HepG2 (cell line): ENCODE data around the gene FAT1. TPM values are rescaled to one million over a fixed set of nuclear protein-coding genes. Genes with fewer than 3 reads are reported as not detected.

Source experiments
- ATF3 ChIP-seq: sonication (generic); formaldehyde crosslinking; IDR thresholded peaks from 2 replicates; pipeline ENCODE4 v1.4.0; 2020; ENCODE audit warnings: missing genetic modification reagents
- BCL6 ChIP-seq: IDR thresholded peaks from 2 replicates; pipeline ENCODE4 v1.6.1; 2016; ENCODE audit warnings: missing genetic modification reagents, missing compliant biosample characterization
- DZIP1 ChIP-seq: sonication (generic); formaldehyde crosslinking; IDR thresholded peaks from 2 replicates; pipeline ENCODE4 v1.5.0; 2020; ENCODE audit warnings: mild to moderate bottlenecking, missing genetic modification reagents
- ETV6 ChIP-seq: sonication (generic); formaldehyde crosslinking; conservative IDR thresholded peaks from 2 replicates; pipeline ENCODE4 v1.4.0; 2020; ENCODE audit warnings: missing genetic modification reagents
- GATA4 ChIP-seq: sonication (generic); IDR thresholded peaks from 2 replicates; pipeline ENCODE4 v1.6.1; 2016; ENCODE audit warnings: antibody characterized with exemption, low read depth, borderline replicate concordance
- HIC2 ChIP-seq: sonication (generic); formaldehyde crosslinking; IDR thresholded peaks from 2 replicates; pipeline ENCODE4 v1.9.0; 2022; ENCODE audit warnings: low read depth, missing genetic modification reagents
- IKZF5 ChIP-seq: IDR thresholded peaks from 2 replicates; pipeline ENCODE4 v1.6.1; 2018; ENCODE audit warnings: missing genetic modification reagents, mild to moderate bottlenecking, missing compliant biosample characterization
- MED1 ChIP-seq: sonication (generic); formaldehyde crosslinking; IDR thresholded peaks from 2 replicates; pipeline ENCODE4 v1.4.0; 2020; ENCODE audit warnings: missing genetic modification reagents
- NBN ChIP-seq: fragments of 450-650 bp; conservative IDR thresholded peaks from 2 replicates; pipeline ENCODE4 v1.6.1; 2017
- PRDM15 ChIP-seq: sonication (generic); formaldehyde crosslinking; IDR thresholded peaks from 2 replicates; pipeline ENCODE4 v1.4.0; 2020; ENCODE audit warnings: missing genetic modification reagents
- RFX5 ChIP-seq: IDR thresholded peaks from 2 replicates; pipeline ENCODE4 v1.6.1; 2011; ENCODE audit warnings: low read depth, low read length, improper control_type of control experiment
- SAP130 ChIP-seq: IDR thresholded peaks from 2 replicates; pipeline ENCODE4 v1.6.1; 2016; ENCODE audit warnings: low read depth
- SCMH1 ChIP-seq: sonication (generic); formaldehyde crosslinking; IDR thresholded peaks from 2 replicates; pipeline ENCODE4 v1.9.0; 2021; ENCODE audit warnings: missing genetic modification reagents, mild to moderate bottlenecking, borderline replicate concordance
- SMYD3 ChIP-seq: sonication (generic); formaldehyde crosslinking; IDR thresholded peaks from 2 replicates; pipeline ENCODE4 v1.8.1; 2023; ENCODE audit warnings: mild to moderate bottlenecking, missing genetic modification reagents
- SOX13 ChIP-seq, 3 experiments: fragments of 450-650 bp in 1 of 3; sonication (generic) in 1 of 3; formaldehyde crosslinking in 1 of 3; IDR thresholded peaks in 2 of 3; conservative IDR thresholded peaks in 1 of 3; 2 replicates each; pipeline versions ENCODE4 v1.5.0 to v1.6.1; 2016 to 2020; ENCODE audit warnings: antibody characterized with exemption in 1 of 3, mild to moderate bottlenecking in 1 of 3, missing compliant biosample characterization in 1 of 3, missing genetic modification reagents in 1 of 3, moderate library complexity in 1 of 3
- ZGPAT ChIP-seq: IDR thresholded peaks from 2 replicates; pipeline ENCODE4 v1.6.1; 2016; ENCODE audit warnings: mild to moderate bottlenecking
- ZNF441 ChIP-seq: sonication (generic); formaldehyde crosslinking; IDR thresholded peaks from 2 replicates; pipeline ENCODE4 v1.7.0; 2021; ENCODE audit warnings: missing genetic modification reagents, borderline replicate concordance
- ZSCAN22 ChIP-seq: sonication (generic); formaldehyde crosslinking; IDR thresholded peaks from 2 replicates; pipeline ENCODE4 v1.4.0; 2020; ENCODE audit warnings: mild to moderate bottlenecking, missing genetic modification reagents
- polyA plus RNA-seq, 8 experiments: library from polyadenylated mRNA; depleted of rRNA in 3 of 8; stranded (reverse) in 7 of 8; unstranded in 1 of 8; fragments of >200 nt; fragmentation: Illumina TruSeq in 4 of 8; extraction: Trizol in 4 of 8; gene quantifications; 2 replicates each; pipeline versions ENCODE4 v1.2.1 to v1.2.3, GENCODE V29; 2011 to 2016; ENCODE audit warnings: low read depth in 4 of 8, missing spikeins in 1 of 8, mixed read lengths in 1 of 8; ENCODE audit not compliant: insufficient read depth in 1 of 8
- total RNA-seq, 5 experiments: library from RNA; depleted of rRNA; stranded (reverse); fragments of >200 nt; fragmentation: Illumina TruSeq; extraction: Trizol; gene quantifications; 2 replicates each; pipeline ENCODE4 v1.2.3, GENCODE V29; 2016; ENCODE audit warnings: low read depth in 1 of 5

The FAT1 gene
- total and polyA plus RNA-seq, 2 of the 13 experiments (the other 11 are each of a cell fraction or from before 2014, with no cell fraction given), result 185 to 216 TPM

- TF ChIP-seq ZGPAT (CRISPR knock-in tag) (peak; percentile 44; the same call in 1 of the 2 replicates), SMYD3 (CRISPR knock-in tag) (no peak), IKZF5 (CRISPR knock-in tag) (no peak), PRDM15 (CRISPR knock-in tag) (no peak), ETV6 (CRISPR knock-in tag) (no peak), SCMH1 (CRISPR knock-in tag) (no peak), RFX5 (no peak), BCL6 (CRISPR knock-in tag) (peak; percentile 42; the same call in 1 of the 2 replicates), DZIP1 (CRISPR knock-in tag) (no peak), SOX13 (IDR thresholded peaks at IDR 0.05) (no peak), SOX13 (CRISPR knock-in tag; conservative IDR thresholded peaks at IDR 0.05 in 1 of 2, IDR thresholded peaks at IDR 0.05 in 1 of 2) (peak in 1 of 2 experiments; percentile 67; a peak in 1 of 4 replicates), GATA4 (no peak), NBN (no peak), ZSCAN22 (CRISPR knock-in tag) (no peak), ZNF441 (CRISPR knock-in tag) (no peak), SAP130 (CRISPR knock-in tag) (peak; percentile 57; the same call in 1 of the 2 replicates), MED1 (CRISPR knock-in tag) (0 out of 2 replicates have a peak, but pooled peaks have one; percentile 33), ATF3 (CRISPR knock-in tag) (peak; percentile 82), HIC2 (CRISPR knock-in tag) (no peak)
Measured at GRCh38 chr4:186685767-186686183, 37.9 kb downstream of the FAT1 start (continued).
